ENCODE measurements around the gene SLAMF9. TPM values are rescaled to one million over a fixed set of nuclear protein-coding genes. Genes with fewer than 3 reads are reported as not detected.
A peak's percentile ranks its signal among the peaks of the same experiment; 100 is the strongest.

The SLAMF9 gene
- total and polyA plus RNA-seq, 2 of the 8 experiments (the other 6 are each of a cell fraction or from before 2014, with no cell fraction given), result not detected

- Histone ChIP-seq H3K79me1 (ENCODE audit: low read depth, low read length) (no peaks in the 10 kb centered on the region), H3K14ac (ENCODE audit: insufficient read length) (no peak overlapping the region), H3K27ac (ENCODE audit: low read depth, low read length) (no peak overlapping the region), H3K4me1 (replicated peaks in 1 of 4; ENCODE audit: control insufficient read depth in 3 of 4, insufficient read depth in 4 of 4, low read length in 3 of 4) (peaks cover 0 to 4% (median 2%) of the 10 kb centered on the region in 4 experiments; a peak in 6 of 7 replicates), H3K9ac (replicated peaks in 1 of 4; ENCODE audit: extremely low read depth in 1 of 4, low read depth in 3 of 4, low read length in 3 of 4) (no peak overlapping the region), H2AK5ac (ENCODE audit: low read depth, low read length) (no peak overlapping the region), H3K23ac (ENCODE audit: insufficient read length) (no peak overlapping the region), H2AFZ (ENCODE audit: low read length) (no peak overlapping the region), H3K36me3 (ENCODE audit: control insufficient read depth in 2 of 4, insufficient read depth in 4 of 4, low read length in 3 of 4) (peaks cover 3 to 28% (median 12%) of the 10 kb centered on the region in 4 experiments; a peak in 6 of 8 replicates), H3K4me2 (ENCODE audit: insufficient read depth in 1 of 2, low read depth in 2 of 2, low read length in 2 of 2) (no peak overlapping the region), H2BK20ac (ENCODE audit: low read length) (no peak overlapping the region), H3K18ac (ENCODE audit: extremely low read depth, low read length) (no peak overlapping the region; the same call in 1 of the 2 replicates), H3K4ac (replicated peaks; ENCODE audit: insufficient read length, low read depth, low read length) (no peak overlapping the region), H2BK5ac (ENCODE audit: low read depth, low read length) (0 out of 2 replicates have a peak overlapping the region, but pooled peaks have one; percentile 71), H4K20me1 (replicated peaks in 1 of 2; ENCODE audit: control insufficient read depth in 1 of 2, insufficient read depth in 2 of 2, low read length in 2 of 2) (peaks cover 0 to 3% of the 10 kb centered on the region in 2 experiments), H3K27me3 (replicated peaks in 1 of 4; ENCODE audit: control insufficient read depth in 3 of 4, extremely low read depth in 1 of 4, insufficient read depth in 3 of 4, low read length in 3 of 4) (peaks cover 0 to 9% (median 6%) of the 10 kb centered on the region in 4 experiments; a peak in 5 of 7 replicates), H3K79me2 (ENCODE audit: control insufficient read depth in 1 of 2, insufficient read depth in 2 of 2, low read length in 2 of 2) (no peaks in the 10 kb centered on the region), H4K5ac (ENCODE audit: insufficient read length, low read depth, low read length) (no peak overlapping the region), H2BK15ac (ENCODE audit: low read length) (no peak overlapping the region), H3K56ac (replicated peaks; ENCODE audit: insufficient read length, low read depth, low read length) (no peak overlapping the region), H3K4me3 (ENCODE audit: extremely low read depth in 1 of 4, insufficient read depth in 2 of 4, low read depth in 3 of 4, low read length in 4 of 4) (no peak overlapping the region), H4K8ac (ENCODE audit: extremely low read depth, insufficient read depth, low read length) (peak overlapping the region; percentile 8; the same call in 1 of the 2 replicates), H3K23me2 (ENCODE audit: low read depth, low read length) (peaks cover 11% of the 10 kb centered on the region; the same call in 1 of the 2 replicates), H2BK120ac (replicated peaks; ENCODE audit: low read depth, low read length) (no peak overlapping the region), H3K9me3 (ENCODE audit: insufficient read depth in 2 of 2, low read depth in 1 of 2, low read length in 1 of 2) (no peaks in the 10 kb centered on the region), H2BK12ac (ENCODE audit: low read depth, low read length) (no peak overlapping the region; the same call in 1 of the 2 replicates), H4K91ac (replicated peaks; ENCODE audit: insufficient read length, low read length) (no peak overlapping the region)
- FAIRE-seq, result no peak
- ChIA-PET POLR2A (ENCODE audit: partially characterized antibody) (interaction anchor here (0.6 to 1.7 kb wide), 7 partner anchors 10 to 97 kb away, joined by 3 to 9 read pairs (median 3); partner anchors contain the start of gene IGSF9), CTCF (ENCODE audit: partially characterized antibody) (interaction anchor here (0.7 to 35.5 kb wide), 14 partner anchors 8 to 716 kb away, joined by 3 to 696 read pairs (median 4); no protein-coding TSS in a partner anchor)
- DNase-seq (ENCODE audit: low read depth in 1 of 2, low spot score in 2 of 2), result peak in 1 of 2 experiments; percentile 74
- 87% methylated on average over 45 of the region's 48 CpGs; no CpG with 5 or more reads in 1 of the 2 experiments for WGBS, 2 experiments (ENCODE audit: extremely low coverage in 1 of 2, insufficient coverage in 1 of 2, insufficient read length in 1 of 2, insufficient replicate concordance in 2 of 2, low coverage in 1 of 2, low lambda C conversion rate in 2 of 2, missing lambda C conversion rate in 1 of 2)
- no peak for TF ChIP-seq NANOG (IDR thresholded peaks at IDR 0.05; ENCODE audit: insufficient read depth, low read depth, low read length, poor library complexity, severe bottlenecking)
- 0 out of 2 replicates have a peak, but pooled peaks have one; percentile 7 for TF ChIP-seq MAX (IDR thresholded peaks at IDR 0.05)
Measured at GRCh38 chr1:159929155-159930051, 24.6 kb downstream of the SLAMF9 start.

Data from H1 (cell line).